Hematopoietic multipotent progenitor cell treated with erythropoietin and hydrocortisone succinate and interleukin-3 and kit ligand, for 8 days (in vitro differentiated cells): ENCODE results near the gene SELENOV.

ENCODE experiments used
- DNase-seq: peaks from one replicate; pipeline ENCODE4 v3.0.0-alpha.2; 2015

The SELENOV gene

DNA sequence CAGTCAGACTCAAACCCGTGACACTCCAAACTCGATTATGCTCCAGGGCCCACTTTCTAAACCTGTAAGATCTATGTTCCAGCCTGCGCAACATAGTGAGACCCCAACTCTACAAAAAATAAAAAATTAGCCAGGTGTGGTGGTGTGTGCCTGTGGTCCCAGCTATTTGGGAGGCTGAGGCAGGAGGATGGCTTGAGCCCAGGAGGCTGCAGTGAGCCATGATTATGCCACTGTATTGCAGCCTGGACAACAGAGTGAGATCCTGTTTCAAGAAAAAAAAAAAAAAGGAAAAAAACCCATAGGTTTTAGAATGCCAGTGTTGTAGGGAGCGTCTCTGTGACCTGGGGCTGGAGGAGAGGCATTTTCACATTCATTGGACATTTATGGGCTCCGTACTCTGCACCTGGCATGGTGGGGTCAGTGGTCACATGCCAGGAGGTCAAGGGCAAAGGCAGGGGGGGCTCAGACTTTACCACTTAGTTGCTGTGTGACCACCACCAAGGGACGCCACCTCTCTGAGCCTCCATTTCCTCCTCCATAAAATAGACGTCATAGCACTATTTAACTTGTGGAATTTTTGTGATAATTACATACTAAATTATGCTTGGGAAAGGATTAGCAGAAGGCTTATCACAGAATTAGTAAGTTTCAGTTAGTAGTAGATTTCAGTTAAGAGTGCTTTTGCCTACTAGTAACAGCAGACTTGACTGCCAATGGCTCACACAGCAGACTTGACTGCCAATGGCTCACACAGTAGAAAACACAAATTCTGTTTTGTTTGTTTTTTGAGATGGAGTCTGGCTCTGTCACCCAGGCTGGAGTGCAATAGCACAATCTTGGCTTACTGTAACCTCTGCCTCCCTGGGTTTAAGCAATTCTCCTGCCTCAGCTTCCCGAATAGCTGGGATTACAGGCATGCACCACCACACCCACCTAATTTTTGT, 5.9 kb downstream of the SELENOV start:
- DNase-seq = no peak

DNA sequence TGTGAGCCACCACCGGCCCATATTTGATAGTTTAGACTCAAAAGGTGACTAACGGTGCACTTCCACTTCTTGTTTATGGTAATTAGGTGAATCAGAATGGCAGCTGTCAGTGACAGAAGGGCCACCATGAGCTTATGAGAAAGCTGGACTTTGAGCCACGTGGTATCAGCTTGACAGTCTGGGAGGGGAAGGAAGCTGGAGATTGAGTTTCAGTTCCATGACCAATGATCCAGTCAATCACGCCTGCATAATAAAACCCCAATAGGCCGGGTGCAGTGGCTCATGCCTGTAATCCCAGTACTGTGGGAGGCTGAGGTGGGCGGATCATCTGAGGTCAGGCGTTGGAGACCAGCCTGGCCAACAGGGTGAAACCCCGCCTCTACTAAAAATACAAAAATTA, 9.6 kb downstream of the SELENOV start:
- DNase-seq = no peak

DNA sequence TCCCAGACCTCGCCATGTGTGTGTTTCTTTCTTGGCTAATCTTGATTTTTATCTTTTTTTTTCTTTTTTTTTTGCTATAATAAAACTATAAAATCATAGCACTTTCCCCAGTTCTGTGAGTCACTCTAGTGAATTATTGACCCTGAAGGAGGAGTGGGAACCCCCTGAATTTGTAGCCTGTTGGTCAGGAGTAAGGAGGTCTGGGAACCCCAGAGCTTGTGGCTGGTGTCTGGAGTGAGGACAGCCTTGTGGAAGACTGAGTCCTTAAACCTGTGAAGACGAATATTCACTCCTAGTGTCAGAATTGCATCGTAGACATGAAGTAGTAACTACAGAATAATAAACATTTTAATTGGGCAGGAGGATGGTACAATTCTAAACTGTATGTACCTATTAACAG, 10.3 kb downstream of the SELENOV start:
- no peak for DNase-seq

DNA sequence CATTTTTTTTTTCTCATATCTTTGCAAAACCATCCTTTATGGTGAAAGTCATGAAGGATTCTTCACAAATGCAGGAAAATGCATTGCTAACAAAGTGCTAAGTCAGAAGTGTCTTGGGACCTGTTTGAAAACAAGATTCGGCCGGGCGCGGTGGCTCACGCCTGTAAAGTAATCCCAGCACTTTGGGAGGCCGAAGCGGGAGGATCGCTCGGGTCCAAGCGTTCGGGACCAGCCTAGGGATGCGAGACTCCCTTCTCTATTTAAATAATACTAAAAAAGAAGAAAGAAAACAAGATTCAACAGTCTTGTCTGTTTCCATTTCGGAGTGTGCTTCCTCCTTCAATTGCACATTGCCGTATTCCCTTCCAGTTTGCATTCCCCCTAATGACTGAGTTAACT, 16.9 kb downstream of the SELENOV start:
- no peak for DNase-seq

DNA sequence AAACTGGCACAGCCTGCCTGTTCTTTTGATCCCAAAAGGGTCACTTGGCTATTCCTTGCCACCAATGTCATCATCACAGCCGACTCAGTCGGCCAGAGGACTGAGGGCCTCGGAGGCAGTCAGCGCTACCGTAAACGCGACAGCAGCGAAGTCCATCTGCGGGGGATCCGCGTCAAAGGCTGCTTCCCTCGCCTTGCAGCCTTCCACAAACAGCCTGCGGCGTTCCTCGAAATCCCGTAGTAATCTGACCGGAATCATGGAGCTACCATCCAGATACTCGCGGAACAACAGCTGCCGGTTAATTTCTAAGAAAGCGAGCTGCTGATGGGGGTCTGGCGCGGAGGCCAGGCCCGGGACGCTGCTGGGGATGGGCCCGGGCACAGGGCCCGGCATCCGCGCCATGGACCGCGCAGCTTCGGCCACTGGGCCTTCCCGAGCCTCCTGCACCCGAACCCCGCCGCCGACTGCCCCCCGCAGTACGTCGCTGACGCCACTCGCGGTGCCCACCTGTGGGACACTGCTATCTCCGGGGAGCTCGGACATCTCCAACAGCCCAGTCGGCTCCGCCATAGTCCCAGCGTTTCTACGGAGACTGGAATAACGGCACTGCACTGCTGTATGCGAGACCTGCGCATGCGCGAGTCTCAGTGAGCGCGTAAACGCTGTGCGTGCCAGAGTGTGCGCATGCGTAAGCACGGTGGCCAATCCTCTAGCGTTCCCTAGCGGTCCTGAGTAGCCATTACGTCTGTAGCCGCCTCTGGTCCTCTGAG, 17.5 kb downstream of the SELENOV start, which contains the start of gene EID2B:
TSS of gene EID2B (minus strand) at position 620 of the 770 bp plus-strand sequence. CDS start at position 570, 50 bp downstream.
- DNase-seq = peak; percentile 97

DNA sequence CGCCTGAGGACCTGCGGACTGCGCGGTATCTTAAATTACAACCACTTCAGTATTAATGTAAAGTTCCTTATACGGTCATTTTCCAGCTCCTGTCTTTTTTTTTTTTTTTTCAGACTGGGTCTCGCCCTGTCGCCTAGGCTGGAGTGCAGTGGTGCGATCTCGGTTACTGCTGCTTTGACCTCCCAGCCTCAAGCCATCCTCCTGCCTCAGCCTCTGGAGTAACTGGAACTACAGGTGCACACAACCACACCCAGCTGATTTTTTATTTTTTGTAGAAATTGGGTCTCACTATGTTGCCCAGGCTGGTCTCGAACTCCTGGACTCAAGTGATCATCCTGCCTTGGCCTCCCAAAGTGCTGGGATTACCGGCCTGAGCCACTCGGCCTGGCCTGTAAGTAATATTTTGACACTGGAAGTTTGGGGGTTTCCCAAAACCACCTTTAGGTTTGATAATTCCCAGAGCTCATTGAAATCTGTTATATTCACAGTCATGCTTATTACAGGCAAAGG, 18.1 kb downstream of the SELENOV start:
- no peak for DNase-seq

DNA sequence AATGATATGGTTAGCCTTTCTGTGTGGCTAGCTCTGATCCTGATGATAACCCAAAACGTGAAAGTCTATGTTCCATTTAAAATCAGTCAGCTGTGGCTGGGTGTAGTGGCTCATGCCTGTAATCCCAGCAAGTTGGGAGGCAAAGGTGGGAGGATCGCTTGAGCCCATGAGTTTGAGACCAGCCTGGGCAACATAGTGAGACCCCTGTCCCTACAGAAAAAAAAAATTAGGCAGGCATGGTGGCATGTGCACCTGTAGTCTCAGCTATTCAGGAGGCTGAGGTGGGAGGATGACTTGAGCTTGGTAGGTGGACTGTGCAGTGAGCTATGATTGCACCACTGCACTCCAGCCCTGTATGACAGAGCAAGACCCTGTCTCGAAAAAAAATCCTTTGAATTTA, 18.9 kb downstream of the SELENOV start:
- DNase-seq = no peak

DNA sequence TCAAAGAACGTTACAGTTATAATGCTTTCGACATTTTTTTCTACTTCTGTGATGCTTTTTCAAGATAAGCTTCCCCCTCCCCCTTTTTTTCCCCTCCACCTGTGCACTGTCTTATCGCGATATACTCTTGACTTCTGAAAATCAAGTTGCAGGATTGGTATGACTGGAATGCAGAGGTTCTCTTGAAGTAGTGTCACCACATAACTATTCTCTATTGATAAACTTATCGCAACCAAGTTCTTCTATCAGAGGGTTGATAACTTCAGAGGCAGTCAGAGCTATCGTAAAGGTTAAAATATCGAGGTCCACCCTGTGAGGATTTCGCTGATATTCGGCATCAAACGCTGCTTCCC, 24.2 kb downstream of the SELENOV start:
- no peak for DNase-seq

DNA sequence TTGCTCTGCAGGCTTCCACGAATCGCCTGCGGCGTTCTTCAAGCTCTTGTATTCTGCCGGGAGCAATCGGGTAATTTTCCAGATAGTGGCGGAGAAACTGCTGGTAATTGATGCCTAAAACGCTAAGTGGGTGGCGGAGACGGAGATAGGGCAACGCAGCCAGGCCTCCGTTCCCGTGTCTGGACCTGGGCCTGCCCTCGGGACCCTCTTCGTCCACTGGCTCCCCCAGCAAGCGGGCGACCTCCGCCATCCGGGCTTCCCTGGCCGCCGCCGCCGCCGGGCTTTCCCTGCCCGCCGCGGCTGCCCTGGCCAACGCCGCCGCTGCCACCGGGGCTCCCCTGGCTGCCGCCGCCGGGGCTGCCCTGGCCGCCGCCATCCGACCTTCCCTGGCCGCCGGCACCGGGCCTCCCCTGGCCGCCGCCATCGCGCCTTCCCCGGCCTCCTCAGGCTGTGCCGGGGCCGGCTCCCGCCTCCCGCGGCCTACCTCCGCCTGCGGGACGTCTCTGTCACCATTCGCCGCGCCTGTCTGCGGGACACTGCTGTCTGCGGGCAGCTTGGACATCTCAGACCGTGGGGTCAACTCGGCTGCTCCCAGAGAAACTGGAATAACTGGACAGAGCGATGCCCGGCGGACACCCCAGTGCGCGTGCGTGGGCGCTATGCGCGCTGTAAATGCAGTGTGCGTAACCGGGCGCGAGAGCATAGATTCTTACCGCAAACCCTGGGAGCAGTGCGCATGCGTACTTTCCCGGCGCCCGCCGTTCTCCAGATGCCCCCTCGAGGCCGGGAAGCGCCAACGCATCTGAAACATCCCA, 24.8 kb downstream of the SELENOV start, which contains the start of gene EID2:
TSS of gene EID2 (minus strand) at position 644 of the 815 bp plus-strand sequence. CDS start at position 562, 82 bp downstream.
- peak; percentile 90 for DNase-seq

DNA sequence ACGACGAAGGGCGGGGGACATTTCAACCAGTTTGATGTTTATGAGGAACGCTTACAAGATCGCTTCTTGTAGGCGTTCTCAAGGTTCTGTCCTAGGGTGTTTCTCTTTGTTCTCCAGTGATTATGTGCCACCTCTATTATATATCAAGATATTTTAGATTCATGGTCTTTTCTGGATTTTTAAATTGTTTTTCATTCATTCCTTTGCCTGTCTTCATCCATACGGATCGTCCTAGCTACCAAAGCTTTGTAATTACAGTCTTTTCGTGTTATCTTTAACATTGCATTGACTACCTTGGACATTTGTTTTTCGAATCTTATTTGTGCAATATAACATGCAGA, 25.4 kb downstream of the SELENOV start:
- no peak for DNase-seq

DNA sequence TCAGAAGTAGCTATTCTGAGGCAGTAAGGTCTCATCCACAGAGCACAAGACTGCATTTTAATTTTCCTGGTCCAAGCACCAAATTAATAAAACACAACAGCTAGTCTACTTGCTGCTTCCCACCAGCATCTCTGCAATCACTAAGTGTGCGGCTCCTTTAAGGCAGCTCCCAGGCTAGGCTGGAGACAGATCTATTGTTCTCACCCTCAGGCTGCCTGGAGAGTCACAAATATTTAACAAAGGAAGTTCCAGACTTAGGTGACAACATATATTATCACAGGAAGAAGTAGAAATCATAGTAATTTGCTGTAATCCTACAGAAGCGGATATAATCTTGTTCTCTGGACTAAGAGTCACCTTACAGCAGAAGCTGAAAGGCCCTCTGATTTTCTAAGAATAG, 27.3 kb downstream of the SELENOV start:
- DNase-seq = no peak

DNA sequence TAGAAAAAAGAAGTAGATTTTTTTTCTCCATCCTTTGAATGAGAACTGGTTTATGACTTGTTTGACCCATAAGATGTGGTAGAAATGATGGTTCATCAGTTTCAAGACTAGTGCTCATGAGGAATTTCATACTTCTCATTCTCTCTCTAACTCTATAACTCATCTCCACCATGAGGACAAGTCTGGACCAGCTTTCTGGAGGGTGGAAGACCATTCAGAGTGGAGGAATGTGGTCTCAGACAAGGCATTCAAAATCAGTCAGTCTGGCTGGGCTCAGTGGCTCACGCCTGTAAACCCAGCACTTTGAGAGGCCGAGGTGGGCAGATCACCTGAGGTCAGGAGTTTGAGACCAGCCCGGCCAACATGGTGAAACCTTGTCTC, 28.5 kb downstream of the SELENOV start:
- DNase-seq = no peak

DNA sequence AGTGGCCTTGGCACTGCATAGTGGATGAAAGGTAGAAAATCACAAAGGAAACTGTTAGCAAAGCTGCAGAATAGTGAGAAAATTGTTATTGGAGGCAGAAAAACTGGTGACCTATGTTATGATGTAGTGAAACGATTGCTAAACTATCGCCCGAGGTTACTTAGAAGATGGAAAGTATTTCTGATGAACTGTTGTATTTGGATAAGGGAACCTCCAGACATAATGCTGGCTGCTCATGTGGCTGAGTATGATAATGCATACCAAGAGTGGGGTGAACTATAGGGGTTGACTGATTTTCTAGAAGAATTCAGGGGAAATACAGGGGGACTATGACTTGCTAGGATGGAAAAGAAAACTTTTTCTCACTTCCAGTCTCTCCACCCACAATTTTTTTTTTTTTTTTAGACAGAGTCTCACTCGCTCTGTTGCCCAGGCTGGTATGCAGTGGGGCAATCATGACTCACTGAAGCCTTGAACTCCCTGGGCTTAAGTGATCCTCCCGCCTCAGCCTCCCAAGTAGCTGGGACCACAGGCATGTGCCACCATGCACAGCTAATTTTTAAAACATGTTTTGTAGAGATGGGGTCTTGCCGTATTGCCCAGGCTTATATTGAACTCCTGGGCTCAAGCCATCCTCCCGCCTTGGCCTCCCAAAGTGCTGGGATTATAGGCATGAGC, 29.4 kb downstream of the SELENOV start:
- no peak for DNase-seq

DNA sequence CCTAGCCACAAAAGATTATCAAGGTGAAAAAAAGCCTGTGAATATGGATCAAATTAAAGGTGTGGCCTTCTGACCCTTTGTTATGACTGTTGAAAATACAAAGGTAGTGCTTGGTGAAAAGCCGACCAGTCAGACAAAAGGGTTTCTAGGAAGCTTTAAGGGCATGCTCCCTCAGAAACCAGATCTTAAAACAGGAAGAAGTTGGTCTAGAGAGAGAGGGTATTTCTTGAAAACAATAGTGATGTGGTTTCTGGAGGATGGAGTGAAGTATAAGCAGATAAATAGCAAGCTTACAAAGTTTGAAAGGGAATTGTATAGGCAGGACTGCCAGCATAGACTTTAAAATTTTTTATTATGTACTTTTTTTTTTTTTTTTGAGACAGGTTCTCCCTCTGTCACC, 30.0 kb downstream of the SELENOV start:
- DNase-seq = no peak

DNA sequence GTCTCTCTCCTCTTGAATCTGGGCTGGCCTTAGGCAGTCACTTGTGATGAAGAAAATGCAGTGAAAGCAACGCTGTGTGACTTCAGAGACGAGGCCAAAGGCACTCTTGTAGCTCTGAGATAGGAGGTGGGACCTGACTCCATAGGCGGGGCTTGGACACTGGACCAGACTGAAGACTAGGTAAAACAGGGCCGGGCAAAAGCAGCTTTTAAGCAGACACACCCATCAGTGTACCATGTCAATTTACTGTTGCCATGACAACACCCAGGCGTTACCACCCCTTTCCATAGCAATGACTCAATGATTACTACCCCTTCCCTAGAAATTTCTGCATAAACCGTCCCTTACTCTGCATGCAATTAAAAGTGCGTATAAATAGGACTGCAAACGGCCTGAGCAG, 31.7 kb downstream of the SELENOV start:
- DNase-seq = no peak

DNA sequence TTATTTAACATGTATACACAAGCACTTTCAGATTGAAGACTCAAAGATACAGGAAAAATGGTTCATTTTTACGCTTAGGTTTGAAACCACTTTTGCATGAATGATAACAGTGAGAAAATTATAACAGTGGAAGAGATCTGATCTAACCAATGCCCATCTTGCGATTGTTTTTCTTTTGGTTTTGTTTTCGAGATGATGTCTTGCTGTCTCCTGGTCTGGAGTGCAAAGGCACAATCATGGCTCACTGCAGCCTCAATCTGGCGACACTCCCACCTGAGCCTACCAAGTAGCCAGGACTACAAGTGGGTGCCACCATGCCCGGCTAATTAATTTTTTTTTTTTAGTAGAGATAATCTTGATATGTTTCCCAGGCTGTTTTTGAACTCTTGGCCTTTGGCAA, 35.3 kb downstream of the SELENOV start:
- no peak for DNase-seq

DNA sequence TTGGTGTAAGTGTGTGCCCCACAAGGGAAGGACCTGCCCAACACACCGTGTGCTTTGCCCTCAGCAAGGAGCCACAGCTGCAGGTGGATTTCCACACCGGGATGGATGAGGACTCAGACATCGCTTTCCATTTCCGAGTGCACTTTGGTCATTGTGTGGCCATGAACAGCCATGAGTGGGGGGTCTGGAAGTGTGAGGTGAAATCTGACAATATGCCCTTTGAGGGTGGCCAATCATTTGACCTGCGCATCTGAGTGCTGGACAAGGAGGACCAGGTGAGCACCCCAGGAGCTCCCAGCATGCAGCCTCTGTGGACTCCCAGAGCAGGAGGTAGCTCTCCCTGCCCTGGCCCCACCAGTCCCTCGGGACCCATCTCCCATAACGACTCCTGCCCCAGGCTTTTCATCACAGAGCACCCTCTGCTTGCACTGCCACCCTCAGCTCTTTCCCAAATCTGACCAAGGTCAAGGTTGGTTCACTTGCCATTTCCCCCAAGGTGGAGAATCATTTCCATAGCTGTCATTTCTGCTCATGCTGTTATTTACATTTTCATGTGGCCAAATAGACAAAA, 38.2 kb downstream of the SELENOV start:
- no peak for DNase-seq

DNA sequence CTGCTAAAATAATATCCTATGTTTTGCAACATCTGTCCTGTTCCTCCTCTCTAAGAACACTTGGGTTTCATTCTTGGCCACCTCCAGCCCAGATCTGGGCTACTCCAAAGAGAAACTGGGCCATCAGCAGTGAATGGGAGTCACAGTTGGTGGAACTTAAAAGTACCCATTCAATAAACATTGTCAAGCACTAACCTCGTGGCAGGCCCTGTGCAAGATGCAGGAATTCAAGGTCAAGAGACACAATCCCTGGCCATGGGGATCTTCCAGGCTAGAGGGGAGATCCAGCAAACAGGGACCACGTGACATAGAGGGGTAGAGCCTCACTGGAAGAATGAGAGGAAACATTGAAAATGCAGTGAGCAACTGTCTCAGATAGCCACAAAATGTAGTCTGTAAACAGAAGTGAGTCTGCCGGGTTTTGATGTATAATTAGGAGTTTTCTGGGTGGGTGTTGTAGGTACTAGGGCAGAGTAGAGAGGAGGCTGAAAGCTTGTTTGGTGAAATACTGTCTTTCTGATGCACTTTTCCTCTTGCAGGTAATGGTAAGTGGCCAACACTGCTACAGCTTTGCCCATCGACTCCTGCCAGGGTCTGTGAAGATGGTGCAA, 39.9 kb downstream of the SELENOV start:
- no peak for DNase-seq

DNA sequence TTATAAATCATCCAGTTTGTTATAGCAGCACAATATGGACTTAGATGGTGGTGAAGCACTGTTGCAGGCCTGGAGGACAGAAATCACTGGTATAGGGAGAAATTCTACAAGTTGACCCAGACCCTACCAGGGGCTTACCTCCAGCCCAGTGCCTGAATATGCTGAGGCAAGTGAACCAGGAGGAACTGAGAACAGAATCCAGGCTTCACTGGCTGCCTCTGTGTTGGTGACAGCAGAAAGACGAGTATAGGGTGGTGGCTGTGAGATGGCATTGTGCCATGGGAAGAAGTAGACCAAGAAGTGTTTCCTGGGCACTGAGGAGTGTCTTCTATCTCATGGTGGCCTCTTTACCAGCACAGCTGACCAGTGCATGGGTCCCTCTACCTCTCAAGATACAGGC, 40.9 kb downstream of the SELENOV start:
- DNase-seq = no peak

DNA sequence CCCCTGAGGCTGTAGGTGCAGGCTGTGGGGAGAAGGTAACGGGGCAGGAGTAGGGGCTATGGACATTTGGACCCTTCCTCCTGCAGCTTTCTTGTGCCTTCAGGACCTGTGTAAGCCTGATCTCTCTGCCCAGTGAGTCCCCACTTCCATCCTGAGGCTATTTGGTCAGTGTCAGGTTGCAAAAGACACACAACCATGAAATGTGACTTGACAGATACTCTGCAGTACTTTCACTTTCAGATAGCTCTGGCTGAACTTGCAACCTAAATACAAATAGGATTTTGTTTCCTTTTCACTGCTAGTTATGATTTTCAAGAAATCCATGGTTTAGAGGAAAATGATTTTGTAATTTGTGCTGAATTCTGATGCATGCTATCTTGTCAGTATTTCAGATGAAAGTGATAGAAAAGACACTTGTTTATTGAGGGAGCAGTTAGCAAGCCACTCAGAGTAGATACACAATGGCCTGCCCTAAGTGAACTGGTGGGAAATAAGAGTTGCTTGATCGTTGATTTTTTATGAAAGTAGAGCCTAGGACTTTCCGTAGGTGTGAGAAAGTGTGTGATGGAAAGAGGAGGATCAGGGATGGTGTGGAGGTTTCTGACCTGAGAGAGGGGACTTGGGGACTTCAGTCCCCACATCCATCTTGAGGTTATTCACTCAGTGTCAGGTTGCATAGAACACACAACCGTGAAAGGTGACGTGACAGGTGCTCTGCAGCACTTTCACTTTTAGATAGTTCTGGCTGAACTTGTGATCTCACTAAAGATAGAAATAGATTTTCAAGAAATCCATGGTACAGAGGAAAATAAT, 43.1 kb downstream of the SELENOV start:
- DNase-seq = no peak
